Ishikawa (cell line): ENCODE results near the gene MAP4K4.

Experiments
- CEBPB ChIP-seq: IDR thresholded peaks from 2 replicates; pipeline ENCODE4 v1.6.1; 2012
- CREB1 ChIP-seq: IDR thresholded peaks from 2 replicates; pipeline ENCODE4 v1.6.1; 2012; ENCODE audit warnings: low read depth
- EGR1 ChIP-seq: IDR thresholded peaks from 2 replicates; pipeline ENCODE4 v1.6.1; 2012
- EP300 ChIP-seq: IDR thresholded peaks from 2 replicates; pipeline ENCODE4 v1.6.1; 2012; ENCODE audit warnings: borderline replicate concordance
- FOXM1 ChIP-seq: IDR thresholded peaks from 2 replicates; pipeline ENCODE4 v1.6.1; 2012; ENCODE audit warnings: low read depth, borderline replicate concordance
- MAX ChIP-seq: IDR thresholded peaks from 2 replicates; pipeline ENCODE4 v1.6.1; 2012
- NFIC ChIP-seq: IDR thresholded peaks from 2 replicates; pipeline ENCODE4 v1.6.1; 2012
- RAD21 ChIP-seq: IDR thresholded peaks from 2 replicates; pipeline ENCODE4 v1.6.1; 2012; ENCODE audit warnings: low read depth
- REST ChIP-seq: IDR thresholded peaks from 2 replicates; pipeline ENCODE4 v1.6.1; 2012; ENCODE audit warnings: low read depth, mild to moderate bottlenecking
- TAF1 ChIP-seq: IDR thresholded peaks from 2 replicates; pipeline ENCODE4 v1.6.1; 2012; ENCODE audit warnings: low read depth, mild to moderate bottlenecking
- TCF12 ChIP-seq: IDR thresholded peaks from 2 replicates; pipeline ENCODE4 v1.6.1; 2012; ENCODE audit warnings: low read depth
- TEAD4 ChIP-seq: IDR thresholded peaks from 2 replicates; pipeline ENCODE4 v1.6.1; 2012
- USF1 ChIP-seq: IDR thresholded peaks from 2 replicates; pipeline ENCODE4 v1.6.1; 2012
- YY1 ChIP-seq: IDR thresholded peaks from 2 replicates; pipeline ENCODE4 v1.6.1; 2012; ENCODE audit warnings: low read depth
- ZBTB7A ChIP-seq: IDR thresholded peaks from 2 replicates; pipeline ENCODE4 v1.6.1; 2012; ENCODE audit warnings: low read depth

MAP4K4 gene

GRCh38 chr2:101682311-101682710 is 15.2 kb upstream of the MAP4K4 start:
- TF ChIP-seq REST, result no peak
- TF ChIP-seq EGR1, result no peak
- no peak for TF ChIP-seq EP300

- TF ChIP-seq ZBTB7A (no peak), NFIC (no peak), RAD21 (no peak), EP300 (no peak), TEAD4 (no peak), USF1 (no peak), TAF1 (no peak), MAX (no peak), TCF12 (no peak), CEBPB (no peak), FOXM1 (no peak), REST (no peak), YY1 (no peak)
Measured at GRCh38 chr2:101684313-101684712, 13.2 kb upstream of the MAP4K4 start.

GRCh38 chr2:101688261-101688660 is 9.2 kb upstream of the MAP4K4 start:
- TF ChIP-seq EGR1 (no peak), TCF12 (no peak), CREB1 (no peak), TAF1 (no peak)

- TF ChIP-seq EGR1 (no peak), EP300 (no peak)
Measured at GRCh38 chr2:101689114-101689825, 8.2 kb upstream of the MAP4K4 start.

- TF ChIP-seq RAD21 (no peak), FOXM1 (no peak), YY1 (no peak), CREB1 (no peak), EGR1 (no peak), ZBTB7A (no peak), MAX (no peak), CEBPB (no peak), TAF1 (no peak), EP300 (no peak), TEAD4 (no peak), TCF12 (no peak), NFIC (no peak), USF1 (no peak), REST (no peak)
Measured at GRCh38 chr2:101690547-101691152, 6.9 kb upstream of the MAP4K4 start.
